Measurements from ENCODE around the gene CCDC177.

DNA sequence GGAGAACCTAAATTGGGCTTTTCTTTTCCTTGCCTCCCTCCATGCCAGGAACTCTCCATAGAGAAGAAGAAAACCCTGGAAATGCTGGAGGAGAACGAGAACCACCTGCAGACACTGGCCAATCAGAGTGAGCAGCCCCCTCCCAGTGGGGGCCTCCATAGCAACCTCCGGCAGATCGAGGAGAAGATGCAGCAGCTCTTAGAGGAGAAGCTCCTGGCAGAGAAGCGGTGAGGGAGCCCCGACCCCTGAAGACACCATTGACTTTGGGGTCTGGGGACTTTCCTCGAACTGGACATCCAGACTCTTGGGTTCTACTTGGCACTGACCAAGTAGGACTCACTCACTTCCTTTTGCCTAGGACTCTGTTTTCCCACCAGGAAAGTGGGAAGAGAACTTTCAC, 48.8 kb downstream of the CCDC177 start:
- TF ChIP-seq, protein P1, sequence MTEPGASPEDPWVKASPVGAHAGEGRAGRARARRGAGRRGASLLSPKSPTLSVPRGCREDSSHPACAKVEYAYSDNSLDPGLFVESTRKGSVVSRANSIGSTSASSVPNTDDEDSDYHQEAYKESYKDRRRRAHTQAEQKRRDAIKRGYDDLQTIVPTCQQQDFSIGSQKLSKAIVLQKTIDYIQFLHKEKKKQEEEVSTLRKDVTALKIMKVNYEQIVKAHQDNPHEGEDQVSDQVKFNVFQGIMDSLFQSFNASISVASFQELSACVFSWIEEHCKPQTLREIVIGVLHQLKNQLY (CRISPR knock-in tag; IDR thresholded peaks at IDR 0.05): no peak
- TF ChIP-seq KAT7 (CRISPR knock-in tag; IDR thresholded peaks at IDR 0.05; ENCODE audit: borderline replicate concordance): no peak
- no peak for TF ChIP-seq ESRRA (CRISPR knock-in tag; IDR thresholded peaks at IDR 0.05; ENCODE audit: borderline replicate concordance)
- TF ChIP-seq, protein P2, sequence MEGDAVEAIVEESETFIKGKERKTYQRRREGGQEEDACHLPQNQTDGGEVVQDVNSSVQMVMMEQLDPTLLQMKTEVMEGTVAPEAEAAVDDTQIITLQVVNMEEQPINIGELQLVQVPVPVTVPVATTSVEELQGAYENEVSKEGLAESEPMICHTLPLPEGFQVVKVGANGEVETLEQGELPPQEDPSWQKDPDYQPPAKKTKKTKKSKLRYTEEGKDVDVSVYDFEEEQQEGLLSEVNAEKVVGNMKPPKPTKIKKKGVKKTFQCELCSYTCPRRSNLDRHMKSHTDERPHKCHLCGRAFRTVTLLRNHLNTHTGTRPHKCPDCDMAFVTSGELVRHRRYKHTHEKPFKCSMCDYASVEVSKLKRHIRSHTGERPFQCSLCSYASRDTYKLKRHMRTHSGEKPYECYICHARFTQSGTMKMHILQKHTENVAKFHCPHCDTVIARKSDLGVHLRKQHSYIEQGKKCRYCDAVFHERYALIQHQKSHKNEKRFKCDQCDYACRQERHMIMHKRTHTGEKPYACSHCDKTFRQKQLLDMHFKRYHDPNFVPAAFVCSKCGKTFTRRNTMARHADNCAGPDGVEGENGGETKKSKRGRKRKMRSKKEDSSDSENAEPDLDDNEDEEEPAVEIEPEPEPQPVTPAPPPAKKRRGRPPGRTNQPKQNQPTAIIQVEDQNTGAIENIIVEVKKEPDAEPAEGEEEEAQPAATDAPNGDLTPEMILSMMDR (IDR thresholded peaks at IDR 0.05): no peak
- no peak for TF ChIP-seq TEAD4 (CRISPR knock-in tag; IDR thresholded peaks at IDR 0.05)
- no peak for TF ChIP-seq NFE2L1 (CRISPR knock-in tag; IDR thresholded peaks at IDR 0.05)
